ENCODE results near the gene DIS3. TPM values are rescaled to one million over a fixed set of nuclear protein-coding genes. Genes with fewer than 3 reads are reported as not detected.

Gene DIS3
- polyA plus RNA-seq, 1 experiment, result 42.3 TPM

DNA sequence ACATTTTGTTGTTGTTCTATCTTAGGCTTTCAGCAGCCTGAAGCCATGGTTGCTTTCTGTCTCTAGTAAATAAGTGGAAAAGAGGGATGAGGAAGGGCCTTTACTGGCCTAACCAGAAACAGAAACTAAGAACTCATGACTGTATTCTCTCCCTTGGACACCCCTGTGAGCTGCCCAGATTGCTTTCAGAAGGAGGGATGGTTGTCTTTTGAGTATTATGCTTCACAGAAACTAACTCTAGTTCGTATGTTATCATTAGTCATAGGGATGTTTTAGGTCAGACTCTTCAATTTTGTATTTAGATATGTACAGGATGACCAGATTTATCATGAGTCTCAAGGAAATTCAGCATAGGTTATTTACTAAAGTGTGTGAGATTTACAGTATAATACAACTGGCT is 36.4 kb downstream of the DIS3 start:
- TF ChIP-seq CTCF (IDR thresholded peaks at IDR 0.05; ENCODE audit: low read depth, low read length), result no peak
- ChIA-PET POLR2A (no interaction called here), CTCF (no interaction called here)
- no peak overlapping the region for H3K27ac ChIP-seq (ENCODE audit: low read depth, low read length)
- H3K9me3 ChIP-seq (ENCODE audit: control insufficient read depth, insufficient read depth, low read length), result no peaks in the 10 kb centered on the region
- no peak for DNase-seq (ENCODE audit: low read depth, low spot score)
- no peak overlapping the region for H3K4me3 ChIP-seq (ENCODE audit: low read depth, low read length)
- no peaks in the 10 kb centered on the region for H3K27me3 ChIP-seq (ENCODE audit: control insufficient read depth, insufficient read depth, low read length)

- POLR2A ChIA-PET, result no interaction called here
- no peak for DNase-seq (ENCODE audit: low read depth, low spot score)
- no peak overlapping the region for H3K27ac ChIP-seq (ENCODE audit: low read depth, low read length)
- CTCF ChIA-PET, result no interaction called here
- no peak overlapping the region for H3K4me3 ChIP-seq (ENCODE audit: low read depth, low read length)
- H3K27me3 ChIP-seq (ENCODE audit: control insufficient read depth, insufficient read depth, low read length), result no peaks in the 10 kb centered on the region
- no peaks in the 10 kb centered on the region for H3K9me3 ChIP-seq (ENCODE audit: control insufficient read depth, insufficient read depth, low read length)
- TF ChIP-seq CTCF (IDR thresholded peaks at IDR 0.05; ENCODE audit: low read depth, low read length), result no peak
Observed at GRCh38 chr13:72740015-72740414, 41.7 kb downstream of the DIS3 start.

GRCh38 chr13:72737033-72737432 is 44.7 kb downstream of the DIS3 start:
- no peak for DNase-seq (ENCODE audit: low read depth, low spot score)
- no peak for TF ChIP-seq CTCF (IDR thresholded peaks at IDR 0.05; ENCODE audit: low read depth, low read length)
- no peak overlapping the region for H3K27ac ChIP-seq (ENCODE audit: low read depth, low read length)
- H3K27me3 ChIP-seq (ENCODE audit: control insufficient read depth, insufficient read depth, low read length), result no peaks in the 10 kb centered on the region
- ChIA-PET CTCF (no interaction called here), POLR2A (no interaction called here)
- H3K4me3 ChIP-seq (ENCODE audit: low read depth, low read length), result no peak overlapping the region
- no peaks in the 10 kb centered on the region for H3K9me3 ChIP-seq (ENCODE audit: control insufficient read depth, insufficient read depth, low read length)

GRCh38 chr13:72728290-72728605 is 53.5 kb downstream of the DIS3 start:
- Histone ChIP-seq H3K9me3 (ENCODE audit: control insufficient read depth, insufficient read depth, low read length) (no peaks in the 10 kb centered on the region), H3K27me3 (ENCODE audit: control insufficient read depth, insufficient read depth, low read length) (no peaks in the 10 kb centered on the region), H3K27ac (ENCODE audit: low read depth, low read length) (no peak overlapping the region), H3K4me3 (ENCODE audit: low read depth, low read length) (peak overlapping the region; percentile 96)
- no peak for DNase-seq (ENCODE audit: low read depth, low spot score)
- ChIA-PET POLR2A (no interaction called here), CTCF (no interaction called here)
- no peak for TF ChIP-seq CTCF (IDR thresholded peaks at IDR 0.05; ENCODE audit: low read depth, low read length)

DNA sequence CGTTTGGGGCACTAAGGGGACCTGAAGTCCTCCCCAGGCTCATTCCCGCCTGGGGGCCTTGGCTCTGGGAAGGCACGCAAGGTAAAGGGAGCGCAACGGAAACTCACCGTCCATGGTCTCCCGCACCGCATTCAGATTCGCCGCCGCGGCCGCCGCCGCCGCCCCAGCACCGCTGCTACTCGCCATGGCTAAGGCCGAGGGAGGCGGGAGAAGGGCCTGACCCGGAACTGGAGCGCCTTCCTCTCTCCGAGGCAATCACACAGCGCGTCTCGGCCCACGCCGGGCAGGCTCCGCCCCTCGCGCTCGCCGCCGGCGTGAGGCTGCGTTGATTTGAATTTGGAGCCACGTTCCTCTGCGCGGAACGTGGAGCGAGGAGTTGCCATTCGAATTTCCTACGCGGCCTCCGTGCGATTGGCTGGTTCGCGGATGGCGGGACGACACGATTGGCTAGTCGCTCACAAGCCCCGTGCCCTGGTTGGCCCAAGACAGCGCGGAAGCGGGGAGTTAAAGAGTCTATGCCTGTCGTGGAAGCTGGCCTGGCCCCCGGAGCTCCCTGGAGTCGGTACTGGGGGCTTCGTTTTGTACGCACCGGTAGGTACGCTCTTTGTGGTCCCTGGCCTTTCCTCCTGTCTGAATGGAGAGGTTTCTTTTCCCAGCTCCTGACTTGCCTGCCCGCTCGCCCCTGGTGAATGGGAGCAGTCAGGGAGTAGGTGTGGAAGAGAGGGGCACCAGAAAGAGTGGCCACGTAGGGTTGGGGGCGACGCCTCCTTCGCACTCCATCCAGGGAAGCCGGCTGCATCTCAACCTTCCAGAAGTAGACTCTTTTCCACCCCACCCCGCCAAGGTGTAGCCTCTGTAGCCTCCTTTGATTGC is 54.0 kb downstream of the DIS3 start, which contains the start of the genes BORA and MZT1:
TSS of gene BORA (plus strand) at position 507 of the 873 bp plus-strand sequence. CDS start 1,018 bp downstream, outside the sequence.
TSS of gene MZT1 (minus strand) at position 213 of the 873 bp plus-strand sequence. CDS start at position 186, 27 bp downstream.
- no peaks in the 10 kb centered on the region for H3K9me3 ChIP-seq (ENCODE audit: control insufficient read depth, insufficient read depth, low read length)
- peak; percentile 93 for DNase-seq (ENCODE audit: low read depth, low spot score)
- no peak for TF ChIP-seq CTCF (IDR thresholded peaks at IDR 0.05; ENCODE audit: low read depth, low read length)
- peak within 1 kb of the TSS; percentile 67 for H3K27ac ChIP-seq (ENCODE audit: low read depth, low read length)
- no peaks in the 10 kb centered on the region for H3K27me3 ChIP-seq (ENCODE audit: control insufficient read depth, insufficient read depth, low read length)
- CTCF ChIA-PET, result no interaction called here
- POLR2A ChIA-PET, result no interaction called here
- peak within 1 kb of the TSS; percentile 96 for H3K4me3 ChIP-seq (ENCODE audit: low read depth, low read length)

Data from AG04450 (cell line).